Large intestine (tissue), 3 donors: ENCODE measurements around the gene IL6ST. TPM values are rescaled to one million over a fixed set of nuclear protein-coding genes. Genes with fewer than 3 reads are reported as not detected.
"Not testable (repeated sequence)": the region's sequence is repeated elsewhere in the genome, so short reads cannot be mapped to it uniquely, and the experiment has no call there.

ENCODE experiments used
- DNase-seq, 2 donors: peaks; one replicate each; pipeline versions ENCODE4 v3.0.0 to v3.0.0-alpha.2; 2013
- H3K27ac ChIP-seq: one replicate; pipeline ENCODE4 v1.5.1; 2013; ENCODE audit warnings: low read length
- H3K27me3 ChIP-seq: 2 replicates; pipeline ENCODE4 v1.6.1; 2013; ENCODE audit warnings: low read length; ENCODE audit not compliant: control insufficient read depth, insufficient read depth
- H3K36me3 ChIP-seq: 2 replicates; pipeline ENCODE4 v1.6.1; 2013; ENCODE audit warnings: low read length; ENCODE audit not compliant: control insufficient read depth, insufficient read depth
- H3K4me1 ChIP-seq: one replicate; pipeline ENCODE4 v1.6.1; 2013; ENCODE audit warnings: low read length; ENCODE audit not compliant: control insufficient read depth, insufficient read depth
- H3K4me3 ChIP-seq: one replicate; pipeline ENCODE4 v1.5.1; 2013; ENCODE audit warnings: low read length
- H3K9me3 ChIP-seq: one replicate; pipeline ENCODE4 v1.6.1; 2013; ENCODE audit warnings: mild to moderate bottlenecking, low read depth, low read length, moderate library complexity; ENCODE audit not compliant: control insufficient read depth
- WGBS: methylation state at CpG from one replicate; pipeline ENCODE4 v1.1.5; 2013; ENCODE audit warnings: low lambda C conversion rate; ENCODE audit not compliant: insufficient coverage; 5-methylcytosine and 5-hydroxymethylcytosine counted together
- polyA plus RNA-seq: library from polyadenylated mRNA; unstranded; fragments of 120-200 nt; gene quantifications from one replicate; pipeline ENCODE4 v1.2.1, GENCODE V29; 2013

The IL6ST gene
- polyA plus RNA-seq, 1 donor = 55.2 TPM

GRCh38 chr5:55982957-55983381, 11.8 kb downstream of the IL6ST start:
- DNase-seq = peak in 1 of 2 donors; percentile 32
- WGBS = no CpG with 5 or more reads among the region's 5 CpGs
- no peaks in the 10 kb centered on the region for H3K9me3 ChIP-seq
- no peaks in the 10 kb centered on the region for H3K27me3 ChIP-seq
- H3K27ac ChIP-seq = no peak overlapping the region
- no peaks in the 10 kb centered on the region for H3K4me1 ChIP-seq
- H3K4me3 ChIP-seq = no peak overlapping the region
- H3K36me3 ChIP-seq = peaks cover 15% of the 10 kb centered on the region

- Histone ChIP-seq H3K9me3 (peaks cover 2% of the 10 kb centered on the region), H3K4me1 (peaks cover 10% of the 10 kb centered on the region), H3K27me3 (no peaks in the 10 kb centered on the region), H3K36me3 (peaks cover 20% of the 10 kb centered on the region), H3K4me3 (no peak overlapping the region), H3K27ac (peak overlapping the region; percentile 65)
- DNase-seq = peak; percentile 70 to 87
- WGBS = no CpG with 5 or more reads among the region's 4 CpGs
Observed at GRCh38 chr5:55973296-55973695, 21.5 kb downstream of the IL6ST start.

GRCh38 chr5:55969956-55970355, 24.8 kb downstream of the IL6ST start:
- H3K4me1 ChIP-seq = peaks cover 10% of the 10 kb centered on the region
- no peak for DNase-seq
- H3K27me3 ChIP-seq = no peaks in the 10 kb centered on the region
- peaks cover 17% of the 10 kb centered on the region for H3K36me3 ChIP-seq
- H3K9me3 ChIP-seq = peaks cover 2% of the 10 kb centered on the region
- H3K4me3 ChIP-seq = no peak overlapping the region
- WGBS = no CpG with 5 or more reads among the region's 1 CpG
- H3K27ac ChIP-seq = no peak overlapping the region

GRCh38 chr5:55966284-55966683, 28.5 kb downstream of the IL6ST start:
- H3K27me3 ChIP-seq = no peaks in the 10 kb centered on the region
- no peak overlapping the region for H3K27ac ChIP-seq
- peaks cover 23% of the 10 kb centered on the region for H3K36me3 ChIP-seq

GRCh38 chr5:55965525-55965924, 29.2 kb downstream of the IL6ST start:
- Histone ChIP-seq H3K27me3 (no peaks in the 10 kb centered on the region), H3K27ac (no peak overlapping the region), H3K36me3 (peaks cover 30% of the 10 kb centered on the region), H3K9me3 (no peaks in the 10 kb centered on the region), H3K4me1 (no peaks in the 10 kb centered on the region), H3K4me3 (no peak overlapping the region)
- whole genome bisulfite sequencing = 88% methylated on average over 3 of the region's 6 CpGs
- no peak for DNase-seq

More at GRCh38 chr5:55966284-55966683, 28.5 kb downstream of the IL6ST start:
- no peak for DNase-seq
- Histone ChIP-seq H3K4me3 (no peak overlapping the region), H3K9me3 (no peaks in the 10 kb centered on the region), H3K4me1 (no peaks in the 10 kb centered on the region)

GRCh38 chr5:55960779-55961178, 34.0 kb downstream of the IL6ST start:
- Histone ChIP-seq H3K27me3 (no peaks in the 10 kb centered on the region), H3K36me3 (peaks cover 45% of the 10 kb centered on the region)
- WGBS = no CpG with 5 or more reads among the region's 7 CpGs

GRCh38 chr5:55959208-55959607, 35.6 kb downstream of the IL6ST start:
- no peaks in the 10 kb centered on the region for H3K27me3 ChIP-seq
- no peak overlapping the region for H3K27ac ChIP-seq
- H3K9me3 ChIP-seq = no peaks in the 10 kb centered on the region
- WGBS = no CpG with 5 or more reads among the region's 1 CpG
- H3K4me1 ChIP-seq = no peaks in the 10 kb centered on the region
- H3K36me3 ChIP-seq = peaks cover 60% of the 10 kb centered on the region
- no peak for DNase-seq
- H3K4me3 ChIP-seq = no peak overlapping the region

More at GRCh38 chr5:55960779-55961178, 34.0 kb downstream of the IL6ST start:
- H3K9me3 ChIP-seq = no peaks in the 10 kb centered on the region
- no peak overlapping the region for H3K27ac ChIP-seq
- H3K4me1 ChIP-seq = no peaks in the 10 kb centered on the region
- DNase-seq = no peak
- H3K4me3 ChIP-seq = no peak overlapping the region

- not testable (repeated sequence) for H3K9me3 ChIP-seq, H3K27ac ChIP-seq, H3K27me3 ChIP-seq, H3K4me3 ChIP-seq, H3K4me1 ChIP-seq, DNase-seq
- H3K36me3 ChIP-seq = peaks cover 28% of the 10 kb centered on the region
- no CpG with 5 or more reads among the region's 4 CpGs for WGBS
Observed at GRCh38 chr5:55941154-55941553, 53.6 kb downstream of the IL6ST start.

GRCh38 chr5:55937598-55937997, 57.2 kb downstream of the IL6ST start:
- H3K36me3 ChIP-seq = peaks cover 26% of the 10 kb centered on the region
- not testable (repeated sequence) for DNase-seq, H3K4me3 ChIP-seq, H3K27me3 ChIP-seq, H3K9me3 ChIP-seq, H3K27ac ChIP-seq
- peaks cover 19% of the 10 kb centered on the region for H3K4me1 ChIP-seq

- Histone ChIP-seq H3K36me3 (peaks cover 19% of the 10 kb centered on the region), H3K4me3 (no peak overlapping the region), H3K27ac (no peak overlapping the region), H3K4me1 (peaks cover 19% of the 10 kb centered on the region), H3K27me3 (no peaks in the 10 kb centered on the region), H3K9me3 (peaks cover 3% of the 10 kb centered on the region)
- WGBS = 83% methylated on average over 1 of the region's 3 CpGs
- DNase-seq = peak; percentile 68 to 76
Observed at GRCh38 chr5:55936100-55936693, 58.6 kb downstream of the IL6ST start.

GRCh38 chr5:55935371-55935770, 59.4 kb downstream of the IL6ST start:
- H3K27me3 ChIP-seq = no peaks in the 10 kb centered on the region
- peaks cover 19% of the 10 kb centered on the region for H3K4me1 ChIP-seq
- H3K9me3 ChIP-seq = peaks cover 3% of the 10 kb centered on the region
- no peak overlapping the region for H3K27ac ChIP-seq
- no peak overlapping the region for H3K4me3 ChIP-seq
- WGBS = 100% methylated on average over 4 of the region's 6 CpGs
- H3K36me3 ChIP-seq = peaks cover 11% of the 10 kb centered on the region
- DNase-seq = no peak
